HG02840 (cell line): ENCODE results near the gene HOXC12.

Source experiments
- ATAC-seq: cut with Tn5 transposase; IDR thresholded peaks from one replicate; pipeline ENCODE4 v1.9.1; 2021; ENCODE audit warnings: mild to moderate bottlenecking, moderate library complexity, moderate number of reproducible peaks; ENCODE audit not compliant: unreplicated experiment, low FRiP score

HOXC12 gene

GRCh38 chr12:53955036-53955775 lies 503 bp downstream of the HOXC12 start:
- no peak for ATAC-seq

- ATAC-seq, result no peak
Measured at GRCh38 chr12:53955776-53956250, 1.1 kb downstream of the HOXC12 start.

- ATAC-seq, result no peak
Measured at GRCh38 chr12:53956251-53956887, 1.7 kb downstream of the HOXC12 start.

GRCh38 chr12:53956914-53957536 lies 2.3 kb downstream of the HOXC12 start:
- ATAC-seq, result no peak

- no peak for ATAC-seq
Measured at GRCh38 chr12:53958128-53958527, 3.4 kb downstream of the HOXC12 start.

- ATAC-seq, result no peak
Measured at GRCh38 chr12:53959314-53959713, 4.6 kb downstream of the HOXC12 start.

GRCh38 chr12:53960187-53961024 lies 5.7 kb downstream of the HOXC12 start:
- no peak for ATAC-seq

GRCh38 chr12:53961025-53961761 lies 6.5 kb downstream of the HOXC12 start:
- ATAC-seq, result no peak

- ATAC-seq, result no peak
Measured at GRCh38 chr12:53963005-53963404, 8.3 kb downstream of the HOXC12 start.

- no peak for ATAC-seq
Measured at GRCh38 chr12:53963434-53964314, 9.0 kb downstream of the HOXC12 start.

GRCh38 chr12:53964315-53964713 lies 9.6 kb downstream of the HOXC12 start:
- no peak for ATAC-seq

- no peak for ATAC-seq
Measured at GRCh38 chr12:53965281-53966084, 10.8 kb downstream of the HOXC12 start.

GRCh38 chr12:53966085-53966384 lies 11.3 kb downstream of the HOXC12 start:
- no peak for ATAC-seq

- no peak for ATAC-seq
Measured at GRCh38 chr12:53966385-53967133, 11.9 kb downstream of the HOXC12 start.

- no peak for ATAC-seq
Measured at GRCh38 chr12:53967421-53967925, 12.8 kb downstream of the HOXC12 start.

GRCh38 chr12:53968214-53969127 lies 13.8 kb downstream of the HOXC12 start:
- no peak for ATAC-seq
